ENCODE measurements around the gene BTBD6.

The BTBD6 gene

DNA sequence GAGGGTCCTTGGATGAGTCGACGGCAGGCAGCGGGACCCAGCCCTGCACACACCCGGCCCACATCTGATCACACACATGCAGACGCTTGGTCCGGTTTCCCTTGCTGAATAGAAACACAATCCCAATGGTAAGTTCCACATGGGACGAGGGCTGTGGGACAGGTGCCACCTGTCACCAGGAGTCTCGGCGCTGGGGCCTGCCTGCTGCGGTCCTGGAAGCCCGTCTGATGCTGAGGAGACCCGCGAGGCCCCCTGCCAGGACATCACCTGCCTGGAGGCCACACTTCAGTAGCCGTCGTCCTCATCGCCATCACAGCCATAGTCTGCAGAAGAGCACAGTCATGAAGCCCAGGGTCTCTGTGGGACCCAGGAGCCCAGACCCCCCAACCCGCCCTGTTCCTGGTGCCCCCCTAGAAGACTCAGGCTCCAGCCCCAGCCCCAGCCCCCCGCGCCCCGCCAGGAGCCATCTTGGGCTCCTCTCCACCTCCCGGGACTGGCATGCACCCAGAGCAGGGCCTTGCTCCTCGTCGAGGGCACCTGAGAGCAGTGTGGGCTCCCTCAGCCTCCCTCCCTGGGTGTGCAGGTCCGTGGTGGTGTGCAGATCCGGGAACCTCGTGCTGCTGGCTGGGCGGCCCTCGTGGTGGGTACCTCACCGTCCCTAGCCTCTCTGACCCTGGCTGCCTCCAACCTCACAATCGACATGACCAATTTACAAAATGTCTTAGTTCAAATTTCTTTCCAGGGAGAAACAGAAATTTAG lies 37.9 kb upstream of the BTBD6 start:
- DNase-seq: no peak
- intact Hi-C loops (cut with DNase I): no loop called here

DNA sequence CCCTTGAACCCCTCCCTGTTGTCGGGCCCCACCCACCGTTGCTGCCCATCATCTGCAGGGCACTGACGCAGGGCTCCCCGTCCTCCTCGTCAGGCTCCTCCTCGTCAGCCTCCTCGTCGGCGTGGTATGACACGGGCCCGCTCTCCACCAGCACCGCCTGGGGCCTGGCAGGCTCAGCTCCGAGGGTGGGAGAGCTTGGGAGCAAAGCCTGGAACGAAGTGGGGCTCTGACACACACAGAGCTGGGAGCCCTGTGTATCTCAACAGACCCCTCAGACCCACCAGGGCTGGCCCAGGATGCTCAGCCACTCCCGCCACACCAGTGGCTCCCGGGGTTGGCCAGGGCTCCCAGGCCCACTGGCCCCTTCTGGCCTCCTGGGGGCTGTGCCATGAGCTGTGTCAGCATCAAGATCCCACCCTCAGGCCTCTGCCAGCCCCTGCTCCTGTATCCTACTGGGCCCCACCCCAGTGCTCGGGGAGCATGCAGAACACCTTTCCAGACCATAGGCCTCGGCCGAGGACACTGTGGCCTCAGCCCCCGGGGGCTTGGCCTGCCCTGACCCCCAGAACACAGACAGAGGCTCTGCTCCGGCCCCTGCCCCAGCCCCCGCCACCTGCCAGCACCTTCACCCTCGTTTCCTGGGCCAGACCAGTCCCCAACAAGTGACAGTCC lies 37.1 kb upstream of the BTBD6 start:
- no peak for DNase-seq
- intact Hi-C loops (cut with DNase I): no loop called here

DNA sequence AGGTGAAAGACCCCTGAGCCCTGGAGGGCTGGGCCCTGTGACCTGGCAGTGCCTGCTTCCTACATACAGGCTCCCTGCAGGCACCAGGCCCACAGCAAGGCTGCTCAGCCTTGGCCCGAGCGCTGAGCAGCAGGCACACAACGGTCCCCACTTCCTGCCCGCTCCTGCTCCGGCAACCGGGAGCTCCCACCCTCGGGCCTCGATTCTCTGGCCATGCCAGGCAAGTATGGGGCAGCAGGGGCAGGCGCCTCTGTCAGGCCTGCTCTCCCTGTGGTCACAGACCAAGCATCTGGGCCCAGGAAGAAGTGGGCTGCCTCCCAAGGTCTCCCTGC lies 36.6 kb upstream of the BTBD6 start:
- DNase-seq: no peak
- intact Hi-C loops (cut with DNase I): no loop called here

GRCh38 chr14:105212541-105213300 lies 35.6 kb upstream of the BTBD6 start:
- intact Hi-C loops (cut with DNase I): no loop called here
- DNase-seq: no peak

GRCh38 chr14:105213361-105213760 lies 35.0 kb upstream of the BTBD6 start:
- DNase-seq: no peak
- intact Hi-C loops (cut with DNase I): no loop called here

DNA sequence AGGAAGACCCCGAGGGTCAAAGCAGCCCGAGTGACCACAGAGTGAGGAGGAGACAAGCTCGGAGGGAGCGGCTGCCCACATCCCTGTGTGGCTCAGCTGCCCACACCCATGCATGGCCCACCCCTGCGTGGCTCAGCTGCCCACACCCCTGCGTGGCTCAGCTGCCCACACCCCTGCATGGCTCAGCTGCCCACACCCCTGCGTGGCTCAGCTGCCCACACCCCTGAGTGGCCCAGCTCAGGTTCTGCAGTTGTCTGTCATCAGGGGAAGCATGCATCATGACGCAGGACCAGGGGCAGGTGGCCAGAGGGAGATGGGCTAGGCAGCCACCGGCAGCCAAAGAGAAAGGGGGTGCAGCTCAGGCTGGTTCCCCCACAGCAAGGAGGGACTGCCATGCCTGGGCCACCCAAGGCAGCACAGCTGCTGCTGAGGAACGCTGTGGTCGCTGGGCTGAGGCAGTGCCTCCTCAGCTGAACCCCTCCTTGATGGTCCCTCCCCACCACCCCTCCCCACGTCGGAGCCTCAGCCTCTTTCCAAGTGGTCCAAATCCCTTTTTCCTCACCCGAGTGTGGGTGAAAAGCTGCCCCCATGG lies 33.9 kb upstream of the BTBD6 start:
- intact Hi-C loops (cut with DNase I): no loop called here
- no peak for DNase-seq

DNA sequence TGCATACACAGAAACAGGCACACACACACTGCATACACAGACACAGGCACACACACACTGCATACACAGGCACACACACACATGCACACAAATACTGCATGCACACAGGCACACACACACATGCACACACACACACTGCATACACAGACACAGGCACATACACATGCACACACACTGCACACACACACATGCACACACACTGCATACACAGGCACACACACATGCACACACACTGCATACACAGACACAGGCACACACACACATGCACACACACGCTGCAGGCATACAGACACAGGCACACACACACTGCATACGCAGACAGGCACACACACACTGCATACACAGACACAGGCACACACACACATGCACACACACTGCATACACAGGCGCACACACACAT lies 32.7 kb upstream of the BTBD6 start:
- no peak for DNase-seq
- intact Hi-C loops (cut with DNase I): no loop called here

GRCh38 chr14:105216490-105217247 lies 31.7 kb upstream of the BTBD6 start:
- DNase-seq: no peak
- intact Hi-C loops (cut with DNase I): no loop called here

GRCh38 chr14:105217774-105218173 lies 30.6 kb upstream of the BTBD6 start:
- intact Hi-C loops (cut with DNase I): no loop called here
- DNase-seq: no peak

- intact Hi-C loops (cut with DNase I): no loop called here
- no peak for DNase-seq
Measured at GRCh38 chr14:105218611-105219010, 29.7 kb upstream of the BTBD6 start.

DNA sequence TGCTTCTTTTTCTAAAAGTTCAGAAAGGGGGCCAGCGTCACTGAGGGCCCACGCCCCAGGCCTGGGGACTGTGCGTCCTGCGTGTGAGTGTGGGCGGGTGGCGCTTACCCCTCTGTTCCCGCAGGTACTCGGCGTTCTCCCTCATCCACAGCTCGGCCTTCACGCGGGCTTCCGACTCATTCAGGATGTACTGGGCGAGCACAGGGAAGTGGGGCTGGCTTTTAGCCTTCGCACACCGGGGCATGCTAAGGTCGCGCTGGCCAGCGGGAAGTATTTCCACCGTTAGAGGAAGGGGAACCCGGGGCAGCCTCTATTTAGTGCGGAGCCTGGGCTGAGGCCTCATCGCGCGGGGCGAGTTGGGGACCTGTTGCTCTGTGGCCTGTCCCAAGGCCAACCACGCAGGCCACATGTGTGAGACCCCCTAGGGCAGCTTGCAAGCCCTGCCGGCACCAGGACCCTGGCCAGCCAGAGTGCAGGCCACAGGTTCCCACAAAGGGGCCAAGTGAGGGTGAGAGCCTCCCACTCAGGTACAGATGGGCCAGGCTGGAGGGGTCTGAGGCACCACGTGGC lies 29.2 kb upstream of the BTBD6 start:
- intact Hi-C loops (cut with DNase I): no loop called here
- no peak for DNase-seq

GRCh38 chr14:105219753-105220152 lies 28.6 kb upstream of the BTBD6 start:
- intact Hi-C loops (cut with DNase I): no loop called here
- DNase-seq: no peak

- peak in 2 of 10 donors; percentile 5 to 43 for DNase-seq
- intact Hi-C loops (cut with DNase I): no loop called here
Measured at GRCh38 chr14:105220699-105221597, 27.4 kb upstream of the BTBD6 start.

- DNase-seq: peak in 1 of 10 donors; percentile 4
- intact Hi-C loops (cut with DNase I): no loop called here
Measured at GRCh38 chr14:105221598-105222178, 26.6 kb upstream of the BTBD6 start.

DNA sequence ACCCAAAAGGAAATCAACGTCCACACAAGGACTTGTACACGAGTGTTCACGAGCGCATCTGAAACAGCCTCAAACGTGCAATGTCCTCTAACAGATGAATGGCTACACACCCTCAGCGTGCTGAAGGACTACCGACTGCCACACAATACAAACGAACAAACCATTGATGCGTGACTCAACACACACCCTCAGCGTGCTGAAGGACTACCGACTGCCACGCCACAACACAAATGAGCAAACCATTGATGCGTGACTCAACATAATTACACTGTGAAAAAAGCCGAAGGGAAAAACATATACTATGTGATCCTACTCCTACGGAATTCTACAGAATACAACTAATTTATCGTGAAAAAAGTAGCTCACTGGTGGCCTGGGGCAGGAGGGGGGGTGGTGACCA lies 25.1 kb upstream of the BTBD6 start:
- DNase-seq: peak in 1 of 10 donors; percentile 51
- intact Hi-C loops (cut with DNase I): no loop called here

DNA sequence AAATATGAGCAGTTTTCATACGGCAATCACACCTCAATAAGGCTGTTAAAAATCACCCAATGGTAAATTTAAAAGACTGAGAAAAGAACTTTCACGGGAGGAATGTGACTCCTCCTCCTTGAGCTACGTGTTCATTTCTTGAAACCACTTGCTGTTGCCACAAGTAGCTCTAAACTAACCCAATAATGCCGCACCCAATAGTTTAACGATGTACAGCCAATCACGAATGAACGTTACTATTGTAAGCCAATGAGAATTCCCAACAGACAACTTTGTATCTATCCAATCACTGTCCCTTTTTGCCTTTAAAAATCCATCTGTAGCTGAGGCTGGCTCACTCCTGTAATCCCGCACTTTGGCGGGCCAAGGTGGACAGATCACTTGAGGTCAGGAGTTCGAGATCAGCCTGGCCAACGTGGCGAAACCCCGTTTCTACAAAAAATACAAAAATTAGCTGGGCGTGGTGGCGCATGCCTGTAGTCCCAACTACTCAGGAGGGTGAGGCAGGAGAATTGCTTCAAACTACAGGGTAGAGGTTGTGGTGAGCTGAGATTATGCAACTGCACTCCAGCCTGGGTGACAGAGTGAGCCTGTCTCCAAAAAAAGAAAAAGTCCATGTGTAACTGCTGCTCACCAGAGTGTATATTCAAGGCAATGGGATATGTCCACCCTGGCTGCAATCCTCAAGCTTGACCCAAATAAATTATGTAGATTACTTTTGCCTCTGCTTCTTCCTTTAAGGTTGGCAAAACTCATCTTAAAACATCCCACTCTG lies 24.4 kb upstream of the BTBD6 start:
- intact Hi-C loops (cut with DNase I): no loop called here
- DNase-seq: peak in 1 of 10 donors; percentile 31

DNA sequence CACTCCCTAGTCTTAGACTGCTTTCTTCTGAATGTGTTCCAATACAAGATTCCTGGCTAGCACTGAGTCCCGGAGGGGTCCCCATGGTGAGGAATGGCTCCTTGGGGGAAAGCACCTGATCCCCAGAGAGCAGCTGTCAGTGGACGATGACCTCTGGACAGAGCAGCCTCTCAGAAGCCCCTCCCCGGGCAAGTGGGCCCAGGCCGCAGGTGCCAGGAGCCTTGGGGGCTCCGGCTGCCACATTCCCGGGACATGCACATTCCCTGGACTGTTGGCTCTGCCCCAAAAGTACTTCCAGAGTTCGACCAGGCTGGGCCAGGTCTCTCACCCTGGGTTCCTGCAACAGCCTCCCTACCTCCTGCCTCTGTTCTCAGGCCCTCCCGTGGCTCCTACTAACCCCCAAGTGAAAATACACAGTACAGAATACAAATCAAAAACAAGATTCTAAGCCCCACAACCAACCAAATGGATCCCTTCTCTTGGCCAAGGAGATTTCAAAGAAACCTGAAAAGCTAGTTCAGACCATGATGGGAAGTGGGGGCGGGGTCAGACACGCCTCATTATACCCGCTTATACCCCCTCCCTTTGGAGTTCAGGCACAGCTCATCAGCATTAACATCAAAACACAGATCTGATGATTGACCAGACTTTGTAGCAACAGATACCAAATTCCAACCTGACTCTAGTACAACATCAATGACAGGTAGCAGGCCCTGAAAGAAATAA lies 23.3 kb upstream of the BTBD6 start:
- DNase-seq: peak in 1 of 10 donors; percentile 37
- intact Hi-C loops (cut with DNase I): no loop called here

Data from posterior cingulate gyrus (tissue), 11 donors.